Measurements from ENCODE around the gene COLGALT1. TPM values are rescaled to one million over a fixed set of nuclear protein-coding genes. Genes with fewer than 3 reads are reported as not detected.

The COLGALT1 gene
- total and polyA plus RNA-seq, 2 of the 8 experiments (the other 6 are each of a cell fraction or from before 2014, with no cell fraction given), result 44.7 to 58.1 TPM

DNA sequence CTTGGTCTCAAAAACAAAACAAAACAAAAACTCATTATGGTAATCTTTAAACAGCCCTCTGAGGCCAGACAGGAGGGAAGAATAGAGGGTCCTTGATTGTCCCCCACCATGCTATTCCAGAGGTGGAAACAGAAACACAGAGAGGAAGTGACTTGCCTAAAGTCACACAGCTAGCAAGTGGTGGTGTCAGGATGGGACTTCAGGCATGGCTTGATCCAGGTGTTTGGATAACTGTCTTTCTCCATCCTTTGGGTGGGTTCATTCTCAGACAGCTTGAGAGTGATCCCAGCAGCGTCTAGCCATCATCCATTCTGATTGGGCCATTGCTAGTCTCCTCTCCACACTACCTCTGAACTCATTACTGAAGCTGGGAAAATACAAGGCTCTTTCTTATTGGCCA lies 12.5 kb downstream of the COLGALT1 start:
- Histone ChIP-seq H3K23me2 (ENCODE audit: low read depth, low read length) (no peaks in the 10 kb centered on the region), H4K20me1 (replicated peaks in 1 of 2; ENCODE audit: control insufficient read depth in 1 of 2, insufficient read depth in 2 of 2, low read length in 2 of 2) (peaks cover 0 to 4% of the 10 kb centered on the region in 2 experiments), H4K5ac (ENCODE audit: insufficient read length, low read depth, low read length) (no peak overlapping the region), H3K4ac (replicated peaks; ENCODE audit: insufficient read length, low read depth, low read length) (no peak overlapping the region), H2BK120ac (replicated peaks; ENCODE audit: low read depth, low read length) (no peak overlapping the region), H3K79me1 (ENCODE audit: low read depth, low read length) (no peaks in the 10 kb centered on the region), H3K4me2 (ENCODE audit: insufficient read depth in 1 of 2, low read depth in 2 of 2, low read length in 2 of 2) (no peak overlapping the region), H2BK5ac (ENCODE audit: low read depth, low read length) (no peak overlapping the region), H3K4me1 (replicated peaks in 1 of 4; ENCODE audit: control insufficient read depth in 3 of 4, insufficient read depth in 4 of 4, low read length in 3 of 4) (no peaks in the 10 kb centered on the region), H4K91ac (replicated peaks; ENCODE audit: insufficient read length, low read length) (no peak overlapping the region), H2AK5ac (ENCODE audit: low read depth, low read length) (no peak overlapping the region), H3K27ac (ENCODE audit: low read depth, low read length) (no peak overlapping the region), H2BK15ac (ENCODE audit: low read length) (no peak overlapping the region), H3K56ac (replicated peaks; ENCODE audit: insufficient read length, low read depth, low read length) (no peak overlapping the region), H3K36me3 (ENCODE audit: control insufficient read depth in 2 of 4, insufficient read depth in 4 of 4, low read length in 3 of 4) (peaks cover 0 to 11% (median 5%) of the 10 kb centered on the region in 4 experiments; a peak in 4 of 8 replicates), H3K9me3 (ENCODE audit: insufficient read depth in 2 of 2, low read depth in 1 of 2, low read length in 1 of 2) (no peaks in the 10 kb centered on the region), H3K9ac (replicated peaks in 1 of 4; ENCODE audit: extremely low read depth in 1 of 4, low read depth in 3 of 4, low read length in 3 of 4) (no peak overlapping the region), H3K79me2 (ENCODE audit: control insufficient read depth in 1 of 2, insufficient read depth in 2 of 2, low read length in 2 of 2) (no peaks in the 10 kb centered on the region), H2AFZ (ENCODE audit: low read length) (no peak overlapping the region), H3K18ac (ENCODE audit: extremely low read depth, low read length) (no peak overlapping the region), H3K4me3 (ENCODE audit: extremely low read depth in 1 of 4, insufficient read depth in 2 of 4, low read depth in 3 of 4, low read length in 4 of 4) (no peak overlapping the region), H3K27me3 (replicated peaks in 1 of 4; ENCODE audit: control insufficient read depth in 3 of 4, extremely low read depth in 1 of 4, insufficient read depth in 3 of 4, low read length in 3 of 4) (no peaks in the 10 kb centered on the region), H3K23ac (ENCODE audit: insufficient read length) (no peak overlapping the region), H3K14ac (ENCODE audit: insufficient read length) (no peak overlapping the region), H2BK12ac (ENCODE audit: low read depth, low read length) (no peak overlapping the region), H2BK20ac (ENCODE audit: low read length) (no peak overlapping the region), H4K8ac (ENCODE audit: extremely low read depth, insufficient read depth, low read length) (peak overlapping the region; percentile 25; the same call in 1 of the 2 replicates)
- DNase-seq (ENCODE audit: low read depth in 1 of 2, low spot score in 2 of 2), result no peak
- POLR2A ChIA-PET (ENCODE audit: partially characterized antibody), result no interaction called here
- no peak for FAIRE-seq
- TF ChIP-seq MAFK (IDR thresholded peaks at IDR 0.05; ENCODE audit: low read depth, low read length), result no peak
- no peak for TF ChIP-seq TCF12 (IDR thresholded peaks at IDR 0.05; ENCODE audit: low read depth, low read length)
- TF ChIP-seq EZH2 (IDR thresholded peaks at IDR 0.05; ENCODE audit: low read depth, low read length, severe bottlenecking), result no peak
- no peak for TF ChIP-seq SRF (IDR thresholded peaks at IDR 0.05; ENCODE audit: low read depth, low read length)
- TF ChIP-seq RAD21 (IDR thresholded peaks at IDR 0.05 in 1 of 2, conservative IDR thresholded peaks at IDR 0.05 in 1 of 2; ENCODE audit: low read depth in 2 of 2, low read length in 2 of 2), result no peak
- 0 out of 2 replicates have a peak, but pooled peaks have one; percentile 16 for TF ChIP-seq KDM1A (IDR thresholded peaks at IDR 0.05; ENCODE audit: borderline replicate concordance, low read length)
- TF ChIP-seq HDAC2 (IDR thresholded peaks at IDR 0.05; ENCODE audit: borderline replicate concordance in 1 of 2, low read depth in 2 of 2, low read length in 2 of 2), result no peak
- 70% methylated on average over 1 of the region's 1 CpG; no CpG with 5 or more reads in 1 of the 2 experiments for WGBS, 2 experiments (ENCODE audit: extremely low coverage in 1 of 2, insufficient coverage in 1 of 2, insufficient read length in 1 of 2, insufficient replicate concordance in 2 of 2, low coverage in 1 of 2, low lambda C conversion rate in 2 of 2, missing lambda C conversion rate in 1 of 2)
- CTCF ChIA-PET (ENCODE audit: partially characterized antibody), result interaction anchor here (0.5 to 3.2 kb wide), 2 partner anchors 72 to 317 kb away, joined by 3 to 10 read pairs; no protein-coding TSS in a partner anchor
